ENCODE data around the gene FAM72C.
"Not testable (repeated sequence)": the region's sequence is repeated elsewhere in the genome, so short reads cannot be mapped to it uniquely, and the experiment has no call there.

FAM72C gene

GRCh38 chr1:143984721-143985473 is 13.1 kb upstream of the FAM72C start:
- not testable (repeated sequence) for DNase-seq (ENCODE audit: low spot score)

- not testable (repeated sequence) for DNase-seq (ENCODE audit: low spot score)
These were observed 2.6 kb upstream of the FAM72C start for GRCh38 chr1:143974416-143974815.

- not testable (repeated sequence) for DNase-seq (ENCODE audit: low spot score)
These were observed 2.2 kb upstream of the FAM72C start for GRCh38 chr1:143973876-143974414.

- not testable (repeated sequence) for DNase-seq (ENCODE audit: low spot score)
These were observed 1.1 kb upstream of the FAM72C start for GRCh38 chr1:143972753-143973326.

- not testable (repeated sequence) for DNase-seq (ENCODE audit: low spot score)
These were observed 5.9 kb downstream of the FAM72C start for GRCh38 chr1:143965860-143966259.

- not testable (repeated sequence) for DNase-seq (ENCODE audit: low spot score)
These were observed 7.5 kb downstream of the FAM72C start for GRCh38 chr1:143964294-143964693.

GRCh38 chr1:143955930-143956329 is 15.9 kb downstream of the FAM72C start:
- not testable (repeated sequence) for DNase-seq (ENCODE audit: low spot score)

GRCh38 chr1:143952913-143953312 is 18.9 kb downstream of the FAM72C start:
- DNase-seq (ENCODE audit: low spot score): not testable (repeated sequence)

GRCh38 chr1:143951485-143952391 is 20.0 kb downstream of the FAM72C start:
- DNase-seq (ENCODE audit: low spot score): not testable (repeated sequence)

- DNase-seq (ENCODE audit: low spot score): not testable (repeated sequence)
These were observed 24.0 kb downstream of the FAM72C start for GRCh38 chr1:143947749-143948148.

GRCh38 chr1:143945253-143945652 is 26.5 kb downstream of the FAM72C start:
- not testable (repeated sequence) for DNase-seq (ENCODE audit: low spot score)

- DNase-seq (ENCODE audit: low spot score): not testable (repeated sequence)
These were observed 27.1 kb downstream of the FAM72C start for GRCh38 chr1:143944576-143945240.

GRCh38 chr1:143943319-143943978 is 28.3 kb downstream of the FAM72C start:
- DNase-seq (ENCODE audit: low spot score): not testable (repeated sequence)

GRCh38 chr1:143942238-143942860 is 29.4 kb downstream of the FAM72C start:
- not testable (repeated sequence) for DNase-seq (ENCODE audit: low spot score)

- DNase-seq (ENCODE audit: low spot score): not testable (repeated sequence)
These were observed 32.1 kb downstream of the FAM72C start for GRCh38 chr1:143939666-143940065.

GRCh38 chr1:143938922-143939321 is 32.9 kb downstream of the FAM72C start:
- DNase-seq (ENCODE audit: low spot score): not testable (repeated sequence)

GRCh38 chr1:143936457-143937115 is 35.2 kb downstream of the FAM72C start:
- DNase-seq (ENCODE audit: low spot score): not testable (repeated sequence)

GRCh38 chr1:143919127-143919526 is 52.7 kb downstream of the FAM72C start:
- not testable (repeated sequence) for DNase-seq (ENCODE audit: low spot score)

- DNase-seq (ENCODE audit: low spot score): not testable (repeated sequence)
These were observed 53.2 kb downstream of the FAM72C start for GRCh38 chr1:143918552-143918951.

- not testable (repeated sequence) for DNase-seq (ENCODE audit: low spot score)
These were observed 58.1 kb downstream of the FAM72C start for GRCh38 chr1:143913705-143914104.
